ENCODE data around the gene USP6NL. TPM values are rescaled to one million over a fixed set of nuclear protein-coding genes. Genes with fewer than 3 reads are reported as not detected.

Gene USP6NL
- total RNA-seq, 2 experiments from 2014 or later: 2.3 to 2.5 TPM

- Mint-ChIP-seq H3K9me3 (no peaks in the 10 kb centered on the region), H3K4me1 (ENCODE audit: low read depth) (peaks cover 2% of the 10 kb centered on the region), H3K27me3 (no peaks in the 10 kb centered on the region), H3K4me3 (no peak overlapping the region), H3K27ac (no peak overlapping the region), H3K36me3 (ENCODE audit: low read depth) (no peaks in the 10 kb centered on the region)
- TF ChIP-seq CTCF (IDR thresholded peaks at IDR 0.05): no peak
- ChIA-PET CTCF (no interaction called here), POLR2A (interaction anchor here (0.7 kb wide), 1 partner anchor 13 kb away, joined by 3 read pairs; no protein-coding TSS in a partner anchor)
- no peak for ATAC-seq
- DNase-seq: no peak
- intact Hi-C loops (cut with micrococcal nuclease): no loop called here
Observed at GRCh38 chr10:11447586-11447985, 163.9 kb downstream of the USP6NL start.

GRCh38 chr10:11446864-11447263, 164.6 kb downstream of the USP6NL start:
- CTCF ChIA-PET: no interaction called here
- Mint-ChIP-seq H3K27me3 (no peaks in the 10 kb centered on the region), H3K27ac (no peak overlapping the region), H3K4me1 (ENCODE audit: low read depth) (peaks cover 2% of the 10 kb centered on the region), H3K9me3 (no peaks in the 10 kb centered on the region), H3K36me3 (ENCODE audit: low read depth) (no peaks in the 10 kb centered on the region), H3K4me3 (no peak overlapping the region)
- no peak for ATAC-seq
- no peak for TF ChIP-seq CTCF (IDR thresholded peaks at IDR 0.05)
- DNase-seq: no peak
- POLR2A ChIA-PET: no interaction called here
- intact Hi-C loops (cut with micrococcal nuclease): no loop called here

GRCh38 chr10:11446133-11446532, 165.3 kb downstream of the USP6NL start:
- DNase-seq: no peak
- H3K4me3 Mint-ChIP-seq: no peak overlapping the region
- CTCF ChIA-PET: no interaction called here
- no peak for TF ChIP-seq CTCF (IDR thresholded peaks at IDR 0.05)
- H3K4me1 Mint-ChIP-seq (ENCODE audit: low read depth): peaks cover 8% of the 10 kb centered on the region
- intact Hi-C loops (cut with micrococcal nuclease): no loop called here
- no peaks in the 10 kb centered on the region for H3K27me3 Mint-ChIP-seq
- POLR2A ChIA-PET: no interaction called here
- no peak overlapping the region for H3K27ac Mint-ChIP-seq
- H3K9me3 Mint-ChIP-seq: no peaks in the 10 kb centered on the region
- H3K36me3 Mint-ChIP-seq (ENCODE audit: low read depth): no peaks in the 10 kb centered on the region
- no peak for ATAC-seq

GRCh38 chr10:11444531-11445228, 166.8 kb downstream of the USP6NL start:
- intact Hi-C loops (cut with micrococcal nuclease): no loop called here
- Mint-ChIP-seq H3K4me1 (ENCODE audit: low read depth) (peaks cover 23% of the 10 kb centered on the region), H3K27me3 (no peaks in the 10 kb centered on the region), H3K36me3 (ENCODE audit: low read depth) (no peaks in the 10 kb centered on the region), H3K4me3 (no peak overlapping the region), H3K27ac (no peak overlapping the region), H3K9me3 (no peaks in the 10 kb centered on the region)
- POLR2A ChIA-PET: interaction anchor here (1.0 kb wide), 1 partner anchor 13 kb away, joined by 3 read pairs; no protein-coding TSS in a partner anchor
- CTCF ChIA-PET: no interaction called here
- ATAC-seq: no peak
- no peak for DNase-seq
- no peak for TF ChIP-seq CTCF (IDR thresholded peaks at IDR 0.05)

GRCh38 chr10:11444155-11444530, 167.3 kb downstream of the USP6NL start:
- Mint-ChIP-seq H3K27me3 (no peaks in the 10 kb centered on the region), H3K9me3 (no peaks in the 10 kb centered on the region), H3K36me3 (ENCODE audit: low read depth) (no peaks in the 10 kb centered on the region), H3K27ac (no peak overlapping the region), H3K4me1 (ENCODE audit: low read depth) (peaks cover 27% of the 10 kb centered on the region), H3K4me3 (no peak overlapping the region)
- CTCF ChIA-PET: no interaction called here
- POLR2A ChIA-PET: interaction anchor here (1.0 kb wide), 1 partner anchor 12 kb away, joined by 3 read pairs; no protein-coding TSS in a partner anchor
- intact Hi-C loops (cut with micrococcal nuclease): no loop called here
- DNase-seq (no peak), ATAC-seq (no peak)
- TF ChIP-seq CTCF (IDR thresholded peaks at IDR 0.05): no peak
